Ecto neural progenitor cell (in vitro differentiated cells): ENCODE results near the gene GABRR1.
A peak's percentile ranks its signal among the peaks of the same experiment; 100 is the strongest.
"Not testable (repeated sequence)": the region's sequence is repeated elsewhere in the genome, so short reads cannot be mapped to it uniquely, and the experiment has no call there.

Experiments used
- DNase-seq: peaks from one replicate; pipeline ENCODE4 v3.0.0-alpha.2; 2018; ENCODE audit warnings: low spot score

Gene GABRR1

DNA sequence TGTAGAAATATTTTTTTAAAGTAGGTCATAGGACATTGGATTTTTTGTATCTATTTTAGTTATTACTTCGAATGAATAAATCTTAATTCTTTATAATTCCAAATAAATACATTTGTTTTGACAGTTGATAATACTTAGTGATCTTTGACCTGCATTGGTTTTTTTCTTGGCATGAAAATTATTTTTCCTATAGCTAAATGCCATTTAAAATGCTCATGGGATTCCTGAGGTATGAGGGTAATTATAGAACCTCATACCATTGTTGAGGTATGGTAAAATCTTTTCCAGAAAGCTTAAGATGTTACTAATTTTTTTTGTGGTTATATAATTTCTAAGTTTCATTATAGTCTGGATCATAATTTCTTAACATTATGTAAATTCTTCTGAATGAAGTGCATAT is 63.0 kb downstream of the GABRR1 start:
- no peak for DNase-seq

GRCh38 chr6:89148016-89148750 is 69.0 kb downstream of the GABRR1 start:
- no peak for DNase-seq

DNA sequence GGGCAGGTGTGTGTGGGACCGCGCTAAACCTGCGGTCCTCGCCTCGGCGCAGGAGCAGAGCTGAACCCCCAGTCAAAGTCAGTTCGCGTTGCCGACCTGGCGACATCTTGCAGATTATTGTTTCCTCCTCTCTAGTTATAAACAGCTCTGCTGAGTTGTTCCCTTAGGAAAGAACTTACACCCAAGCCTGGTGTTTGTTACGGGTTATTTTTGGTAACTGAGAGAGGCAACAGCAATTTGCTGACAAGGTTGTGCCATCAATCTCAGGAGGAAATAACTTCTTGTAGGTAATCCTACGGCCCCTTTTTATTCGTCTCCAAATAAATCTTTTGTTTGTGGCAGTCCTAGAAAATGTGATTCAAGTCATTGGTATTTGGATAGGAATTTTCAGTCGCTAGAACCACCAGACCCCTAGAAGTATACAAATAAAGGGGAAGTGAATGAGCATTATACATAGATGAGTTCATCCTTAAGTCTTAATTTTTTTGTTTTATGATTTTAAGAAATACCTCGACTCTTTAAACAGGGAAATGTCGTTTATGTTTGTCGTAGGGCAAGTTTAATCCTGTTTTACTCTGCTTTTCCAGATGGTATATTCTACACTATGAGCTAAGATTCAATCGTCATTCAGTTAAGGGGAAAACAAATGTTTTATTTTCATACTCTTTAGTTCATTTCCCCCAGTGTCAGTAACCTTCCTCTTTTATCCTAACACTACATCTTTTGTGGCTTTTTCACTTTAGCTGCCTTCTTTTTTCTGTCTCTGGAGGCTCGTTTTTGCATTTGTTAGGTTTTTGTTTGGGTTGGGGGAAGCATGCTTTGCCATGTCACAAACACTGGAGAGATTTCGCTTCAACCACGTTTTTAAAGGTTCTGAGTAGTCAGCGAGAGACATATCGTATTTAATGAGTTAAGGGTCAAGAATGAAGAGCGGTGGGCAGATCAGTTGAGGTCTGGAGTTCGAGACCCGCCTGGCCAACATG is 70.1 kb downstream of the GABRR1 start:
- no peak for DNase-seq

DNA sequence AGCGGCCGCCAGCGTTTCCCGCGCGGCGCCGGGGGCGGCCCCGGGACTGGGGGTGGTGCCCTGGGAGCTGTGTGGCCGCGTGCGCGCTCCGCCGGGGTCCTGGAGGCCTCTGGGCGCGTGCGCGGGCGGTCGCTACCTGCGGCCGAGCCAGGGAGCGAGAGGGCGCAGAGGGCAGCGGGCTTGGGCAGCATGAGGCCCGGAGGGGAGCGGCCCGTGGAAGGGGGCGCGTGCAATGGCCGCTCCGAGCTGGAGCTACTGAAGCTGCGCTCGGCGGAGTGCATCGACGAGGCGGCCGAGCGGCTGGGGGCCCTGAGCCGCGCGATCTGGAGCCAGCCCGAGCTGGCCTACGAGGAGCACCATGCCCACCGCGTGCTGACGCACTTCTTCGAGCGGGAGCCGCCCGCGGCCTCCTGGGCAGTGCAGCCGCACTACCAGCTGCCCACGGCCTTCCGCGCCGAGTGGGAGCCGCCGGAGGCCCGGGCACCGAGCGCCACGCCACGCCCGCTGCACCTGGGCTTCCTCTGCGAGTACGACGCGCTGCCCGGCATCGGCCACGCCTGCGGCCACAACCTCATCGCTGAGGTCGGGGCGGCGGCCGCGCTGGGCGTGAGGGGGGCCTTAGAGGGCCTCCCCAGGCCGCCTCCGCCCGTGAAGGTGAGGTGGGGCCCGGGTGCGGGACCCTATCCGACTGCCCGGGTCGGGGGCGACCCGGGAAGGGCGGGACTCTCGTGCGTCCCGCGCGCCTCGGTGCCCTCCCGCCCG is 71.0 kb downstream of the GABRR1 start, which contains the start of gene PM20D2:
PM20D2 (plus strand) TSS at position 100 of the 762 bp plus-strand sequence; CDS start at position 190, 90 bp downstream.
- peak; percentile 76 for DNase-seq

DNA sequence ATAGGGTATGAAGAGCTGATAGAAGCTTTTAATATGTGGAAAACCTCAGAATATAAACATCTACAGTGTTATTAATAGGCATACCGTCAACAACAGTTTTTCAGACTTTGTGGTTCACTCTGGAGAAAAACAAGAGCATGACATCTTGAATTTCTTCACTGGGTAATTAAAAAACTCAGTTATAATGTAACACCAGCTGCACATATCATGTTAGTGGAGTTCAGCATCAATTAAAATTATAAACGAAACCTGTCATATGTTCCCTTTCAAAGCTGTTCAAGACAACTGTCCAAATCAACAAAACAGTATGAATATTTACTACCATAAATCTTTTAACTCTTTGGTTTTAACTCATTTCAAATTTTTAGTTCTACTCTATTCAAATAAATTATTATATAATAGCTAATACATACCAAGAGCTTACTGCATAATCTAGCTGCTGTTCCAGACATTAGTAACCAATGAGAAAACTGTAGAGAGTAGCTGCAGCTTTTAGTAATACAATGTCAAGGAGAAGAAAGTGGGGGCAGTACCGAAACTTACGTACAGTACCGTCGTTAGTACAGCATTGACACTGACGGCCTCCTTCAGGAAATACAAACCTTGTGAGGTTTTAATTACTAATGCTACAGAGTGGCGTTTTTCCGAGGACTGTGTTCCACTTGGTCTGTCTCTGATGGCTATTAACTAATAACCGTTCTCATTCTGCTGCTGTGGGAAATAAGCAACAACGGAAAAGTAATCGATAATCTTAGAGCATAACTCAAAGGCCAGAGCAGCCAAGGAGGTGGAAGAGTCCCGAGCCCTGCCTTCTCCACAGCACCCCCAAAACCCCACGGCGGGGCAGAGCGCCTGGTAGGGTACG is 71.8 kb downstream of the GABRR1 start:
- no peak for DNase-seq

GRCh38 chr6:89144354-89144906 is 72.7 kb downstream of the GABRR1 start:
- DNase-seq: no peak

GRCh38 chr6:89140347-89141156 is 76.6 kb downstream of the GABRR1 start:
- no peak for DNase-seq

- no peak for DNase-seq
Measured at GRCh38 chr6:89139509-89140346, 77.4 kb downstream of the GABRR1 start.

GRCh38 chr6:89138173-89138572 is 79.0 kb downstream of the GABRR1 start:
- DNase-seq: no peak

DNA sequence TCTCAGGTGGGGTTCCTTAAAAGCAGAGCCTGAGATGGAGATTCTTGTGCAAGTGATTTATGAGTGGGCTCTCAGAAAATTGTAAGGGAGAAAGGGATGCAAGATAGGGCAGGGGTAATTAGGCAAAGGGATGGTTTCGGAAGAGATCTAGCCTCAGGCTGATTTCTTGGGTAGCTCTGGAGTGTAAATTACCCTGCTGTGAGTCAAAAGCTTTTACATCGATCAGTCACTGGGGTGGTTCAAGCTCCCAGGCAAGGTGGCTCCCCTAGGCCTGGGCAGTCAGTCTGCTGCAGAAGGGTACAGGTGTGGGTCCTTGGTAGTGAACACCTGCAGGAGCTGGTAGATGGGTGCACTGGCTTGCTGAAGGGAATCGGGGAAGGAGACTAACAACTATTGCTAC is 82.4 kb downstream of the GABRR1 start:
- no peak for DNase-seq

GRCh38 chr6:89133981-89134380 is 83.2 kb downstream of the GABRR1 start:
- DNase-seq: no peak

- DNase-seq: no peak
Measured at GRCh38 chr6:89132057-89132456, 85.1 kb downstream of the GABRR1 start.

GRCh38 chr6:89131599-89131998 is 85.6 kb downstream of the GABRR1 start:
- peak; percentile 15 for DNase-seq

DNA sequence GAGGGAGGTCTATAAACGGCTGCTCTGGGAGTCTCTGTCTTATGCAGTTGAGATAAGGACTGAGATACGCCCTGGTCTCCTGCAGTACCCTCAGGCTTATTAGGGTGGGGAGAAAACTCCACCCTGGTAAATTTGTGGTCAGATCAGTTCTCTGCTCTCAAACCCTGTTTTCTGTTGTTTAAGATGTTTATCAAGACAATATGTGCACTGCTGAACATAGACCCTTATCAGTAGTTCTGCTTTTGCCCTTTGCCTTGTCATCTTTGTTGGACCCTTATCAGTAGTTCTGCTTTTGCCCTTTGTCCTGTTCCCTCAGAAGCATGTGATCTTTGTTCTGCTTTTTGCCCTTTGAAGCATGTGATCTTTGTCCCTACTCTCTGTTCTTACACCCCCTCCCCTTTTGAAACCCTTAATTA is 88.9 kb downstream of the GABRR1 start:
- not testable (repeated sequence) for DNase-seq
